ENCODE measurements around the gene IMMP2L.
"Not testable (repeated sequence)": the region's sequence is repeated elsewhere in the genome, so short reads cannot be mapped to it uniquely, and the experiment has no call there.

The IMMP2L gene

GRCh38 chr7:110962374-110962773 lies 599.9 kb downstream of the IMMP2L start:
- DNase-seq, result no peak

- no peak for DNase-seq
Measured at GRCh38 chr7:110960811-110961210, 601.5 kb downstream of the IMMP2L start.

- DNase-seq, result no peak
Measured at GRCh38 chr7:110948280-110948679, 614.0 kb downstream of the IMMP2L start.

- no peak for DNase-seq
Measured at GRCh38 chr7:110947408-110947807, 614.9 kb downstream of the IMMP2L start.

GRCh38 chr7:110944966-110945644 lies 617.2 kb downstream of the IMMP2L start:
- DNase-seq, result no peak

- DNase-seq, result no peak
Measured at GRCh38 chr7:110944448-110944847, 617.8 kb downstream of the IMMP2L start.

GRCh38 chr7:110943701-110944345 lies 618.5 kb downstream of the IMMP2L start:
- DNase-seq, result no peak

- no peak for DNase-seq
Measured at GRCh38 chr7:110941385-110941784, 620.9 kb downstream of the IMMP2L start.

- DNase-seq, result no peak
Measured at GRCh38 chr7:110940756-110941155, 621.5 kb downstream of the IMMP2L start.

GRCh38 chr7:110938165-110938564 lies 624.1 kb downstream of the IMMP2L start:
- no peak for DNase-seq

GRCh38 chr7:110936665-110937064 lies 625.6 kb downstream of the IMMP2L start:
- DNase-seq, result not testable (repeated sequence)

GRCh38 chr7:110929480-110930249 lies 632.6 kb downstream of the IMMP2L start:
- DNase-seq, result no peak

GRCh38 chr7:110922906-110923305 lies 639.4 kb downstream of the IMMP2L start:
- DNase-seq, result no peak

GRCh38 chr7:110921595-110922151 lies 640.6 kb downstream of the IMMP2L start:
- no peak for DNase-seq

- DNase-seq, result no peak
Measured at GRCh38 chr7:110918949-110919548, 643.2 kb downstream of the IMMP2L start.

- DNase-seq, result no peak
Measured at GRCh38 chr7:110914263-110914662, 648.0 kb downstream of the IMMP2L start.

- no peak for DNase-seq
Measured at GRCh38 chr7:110911632-110912031, 650.7 kb downstream of the IMMP2L start.

GRCh38 chr7:110909117-110909516 lies 653.2 kb downstream of the IMMP2L start:
- DNase-seq, result no peak

GRCh38 chr7:110905773-110906566 lies 656.3 kb downstream of the IMMP2L start:
- DNase-seq, result no peak

- DNase-seq, result no peak
Measured at GRCh38 chr7:110898516-110898915, 663.8 kb downstream of the IMMP2L start.

- DNase-seq, result no peak
Measured at GRCh38 chr7:110897538-110897937, 664.8 kb downstream of the IMMP2L start.

- no peak for DNase-seq
Measured at GRCh38 chr7:110894111-110894510, 668.2 kb downstream of the IMMP2L start.

Data from activated CD4-positive, CD25-positive, alpha-beta regulatory T cell (primary cell).